Activated CD4-positive, alpha-beta memory T cell treated with anti-CD3 and anti-CD28 coated beads, Interleukin-2, amount 10 ng/mL, durations not matched to agents 7 days and 5 days (primary cell): ENCODE measurements around the gene JUND. TPM values are rescaled to one million over a fixed set of nuclear protein-coding genes. Genes with fewer than 3 reads are reported as not detected.

ENCODE experiments used
- CTCF ChIA-PET: fragments of 350-600 bp; sonication (Branson Sonifier 250); formaldehyde crosslinking; loops from one replicate; lab custom pipeline; 2021; ENCODE audit warnings: antibody characterized with exemption, inconsistent platforms; lab: Charles Lee
- POLR2A ChIA-PET: fragments of 350-600 bp; sonication (Branson Sonifier 250); formaldehyde crosslinking; loops from one replicate; lab custom pipeline; 2021; ENCODE audit warnings: antibody characterized with exemption; lab: Charles Lee
- DNase-seq: peaks from one replicate; pipeline ENCODE4 v3.0.0-alpha.2; 2020
- H3K27ac Mint-ChIP-seq: one replicate; pipeline ENCODE4 v1.8.0; 2021; ENCODE audit warnings: mild to moderate bottlenecking, mixed read lengths
- H3K27me3 Mint-ChIP-seq: one replicate; pipeline ENCODE4 v1.8.0; 2021; ENCODE audit warnings: mixed read lengths
- H3K36me3 Mint-ChIP-seq: one replicate; pipeline ENCODE4 v1.8.0; 2021; ENCODE audit warnings: low read depth, mixed read lengths
- H3K4me1 Mint-ChIP-seq: one replicate; pipeline ENCODE4 v1.8.0; 2021; ENCODE audit warnings: mixed read lengths
- H3K4me3 Mint-ChIP-seq: one replicate; pipeline ENCODE4 v1.8.0; 2021; ENCODE audit warnings: mild to moderate bottlenecking, mixed read lengths
- H3K9me3 Mint-ChIP-seq: one replicate; pipeline ENCODE4 v1.8.0; 2021; ENCODE audit warnings: mixed read lengths
- total RNA-seq, 2 experiments: library from RNA; stranded (reverse); gene quantifications; one replicate each; pipeline ENCODE4 v1.2.3, GENCODE V29; 2021

JUND gene
- total RNA-seq, 2 experiments from 2014 or later, result 390 to 402 TPM

DNA sequence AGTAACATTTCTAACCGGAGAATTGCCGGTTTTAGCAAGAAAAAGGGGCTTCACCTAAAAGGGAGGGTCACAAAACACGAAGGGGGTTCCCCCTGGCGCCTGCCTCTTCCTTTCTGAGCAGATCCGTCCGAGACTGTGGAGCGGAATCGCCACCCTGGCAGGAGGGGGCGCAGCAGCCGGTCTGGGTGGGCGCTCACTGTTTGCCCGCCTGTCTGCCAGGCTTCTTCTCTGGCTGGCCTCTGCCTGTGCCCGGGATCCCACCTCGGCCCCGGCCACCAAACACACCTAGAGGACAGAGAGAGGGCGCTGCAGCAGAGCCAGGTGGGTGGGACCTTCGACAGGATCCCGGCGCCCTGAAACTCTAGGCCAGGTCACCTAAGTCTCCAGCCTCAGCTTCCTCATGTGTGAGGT is 25.9 kb upstream of the JUND start:
- peak overlapping the region; percentile 93 for H3K4me3 Mint-ChIP-seq
- peak; percentile 37 for DNase-seq
- H3K4me1 Mint-ChIP-seq, result peaks cover 48% of the 10 kb centered on the region
- H3K27me3 Mint-ChIP-seq, result no peaks in the 10 kb centered on the region
- no peaks in the 10 kb centered on the region for H3K9me3 Mint-ChIP-seq
- ChIA-PET CTCF (interaction anchor here (0.5 to 3.4 kb wide), 7 partner anchors 13 to 103 kb away, joined by 3 to 46 read pairs (median 3); partner anchors contain the start of gene JUND), POLR2A (interaction anchor here (0.8 to 25.3 kb wide), 7 partner anchors 12 to 111 kb away, joined by 3 to 1184 read pairs (median 7); partner anchors contain the start of genes IQCN, JUND, LSM4 and SSBP4)
- peaks cover 60% of the 10 kb centered on the region for H3K36me3 Mint-ChIP-seq
- peak overlapping the region; percentile 94 for H3K27ac Mint-ChIP-seq

DNA sequence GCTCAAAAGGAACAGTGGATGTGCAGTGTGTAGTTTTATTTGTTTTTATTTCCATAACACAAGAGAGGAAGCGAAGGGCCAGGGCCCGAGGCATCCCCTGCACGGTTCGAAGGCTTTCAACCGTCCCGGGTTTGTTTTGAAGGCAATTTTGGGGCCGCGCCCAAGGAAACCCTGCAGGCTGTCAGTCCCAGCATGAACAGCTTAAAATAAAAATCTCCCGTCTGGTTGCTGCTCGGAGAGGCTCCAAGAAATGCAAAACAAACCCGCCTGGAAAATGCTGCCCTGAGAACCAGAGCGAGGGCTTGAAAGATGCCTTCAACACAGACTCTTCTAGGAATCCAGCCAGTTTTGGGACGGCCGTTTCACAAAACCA is 25.5 kb upstream of the JUND start:
- Mint-ChIP-seq H3K4me1 (peaks cover 51% of the 10 kb centered on the region), H3K36me3 (peaks cover 60% of the 10 kb centered on the region), H3K9me3 (no peaks in the 10 kb centered on the region), H3K27me3 (no peaks in the 10 kb centered on the region), H3K4me3 (peak overlapping the region; percentile 93), H3K27ac (peak overlapping the region; percentile 94)
- ChIA-PET CTCF (interaction anchor here (0.5 to 3.4 kb wide), 7 partner anchors 14 to 104 kb away, joined by 3 to 46 read pairs (median 3); partner anchors contain the start of gene JUND), POLR2A (interaction anchor here (0.8 to 25.3 kb wide), 7 partner anchors 12 to 112 kb away, joined by 3 to 1184 read pairs (median 7); partner anchors contain the start of genes IQCN, JUND, LSM4 and SSBP4)
- DNase-seq, result peak; percentile 41

DNA sequence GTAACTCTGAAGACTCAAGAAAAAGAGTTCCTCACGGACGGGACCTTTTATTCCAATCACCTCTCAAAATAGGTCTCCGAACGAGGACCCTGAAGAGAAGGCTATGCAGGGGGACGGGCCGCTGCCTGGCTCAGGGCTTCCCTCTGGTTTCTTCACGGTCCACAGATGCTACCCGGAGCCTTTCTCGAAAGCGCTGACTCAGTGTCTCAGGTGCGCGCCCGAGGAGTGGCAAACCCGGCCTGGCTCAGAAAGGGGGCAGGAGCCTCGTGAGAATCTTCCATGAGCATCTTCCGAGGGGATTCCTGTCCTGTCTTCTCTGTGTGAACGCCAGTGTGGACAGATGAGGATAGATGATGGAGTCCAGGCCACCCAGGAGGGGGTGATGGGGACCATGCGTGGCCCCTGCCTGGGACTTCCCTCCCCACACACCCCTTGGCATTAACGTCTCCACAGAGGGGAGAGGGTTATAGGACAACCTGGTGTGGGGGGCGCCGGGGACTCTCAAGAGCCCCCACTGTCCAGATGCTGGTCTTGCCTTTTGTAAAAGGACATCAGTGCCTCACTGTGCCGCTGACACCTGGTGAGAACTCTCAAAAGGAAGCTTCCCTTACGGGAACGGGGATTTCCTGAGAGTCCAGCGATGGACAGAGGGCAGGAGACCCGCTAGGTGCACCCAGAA is 24.9 kb upstream of the JUND start:
- DNase-seq, result no peak
- Mint-ChIP-seq H3K27ac (peak overlapping the region; percentile 94), H3K4me1 (peaks cover 52% of the 10 kb centered on the region), H3K9me3 (no peaks in the 10 kb centered on the region), H3K27me3 (no peaks in the 10 kb centered on the region), H3K36me3 (peaks cover 60% of the 10 kb centered on the region), H3K4me3 (peak overlapping the region; percentile 93)
- ChIA-PET POLR2A (interaction anchor here (0.8 to 25.3 kb wide), 11 partner anchors 10 to 112 kb away, joined by 3 to 1184 read pairs (median 8); partner anchors contain the start of genes IQCN, JUND, LSM4 and SSBP4), CTCF (interaction anchor here (0.5 to 6.7 kb wide), 8 partner anchors 14 to 104 kb away, joined by 3 to 261 read pairs (median 4); partner anchors contain the start of gene JUND)

GRCh38 chr19:18304458-18305310 is 23.3 kb upstream of the JUND start:
- CTCF ChIA-PET, result interaction anchor here (0.6 to 6.7 kb wide), 13 partner anchors 10 to 130 kb away, joined by 3 to 261 read pairs (median 4); partner anchors contain the start of genes IQCN, JUND and LSM4
- Mint-ChIP-seq H3K9me3 (no peaks in the 10 kb centered on the region), H3K36me3 (peaks cover 47% of the 10 kb centered on the region), H3K27me3 (no peaks in the 10 kb centered on the region), H3K27ac (peak overlapping the region; percentile 94), H3K4me3 (peak overlapping the region; percentile 93), H3K4me1 (peaks cover 53% of the 10 kb centered on the region)
- POLR2A ChIA-PET, result interaction anchor here (0.6 to 12.9 kb wide), 17 partner anchors 8 to 216 kb away, joined by 3 to 709 read pairs (median 5); partner anchors contain the start of genes JUND, LSM4, MPV17L2 and SSBP4
- DNase-seq, result peak; percentile 86

DNA sequence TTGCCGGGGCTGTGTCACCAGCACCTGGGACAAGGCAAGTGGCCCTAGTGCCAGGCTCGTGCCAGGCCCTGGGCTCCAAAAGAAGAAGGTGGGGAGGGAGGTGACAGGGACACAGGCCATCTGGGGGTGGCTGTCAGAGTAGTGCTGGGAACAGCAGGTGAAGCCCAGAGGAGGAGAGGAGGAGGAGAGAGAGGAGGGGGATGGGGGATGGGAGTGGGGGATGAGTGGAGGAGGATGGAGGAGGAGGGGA is 22.7 kb upstream of the JUND start:
- Mint-ChIP-seq H3K4me1 (peaks cover 55% of the 10 kb centered on the region), H3K27ac (peak overlapping the region; percentile 94), H3K4me3 (peak overlapping the region; percentile 93), H3K9me3 (no peaks in the 10 kb centered on the region), H3K36me3 (peaks cover 49% of the 10 kb centered on the region), H3K27me3 (no peaks in the 10 kb centered on the region)
- peak; percentile 36 for DNase-seq
- CTCF ChIA-PET, result interaction anchor here (0.9 to 6.7 kb wide), 10 partner anchors 10 to 130 kb away, joined by 3 to 261 read pairs (median 12); partner anchors contain the start of genes IQCN, JUND and LSM4
- POLR2A ChIA-PET, result interaction anchor here (0.8 to 12.9 kb wide), 12 partner anchors 12 to 125 kb away, joined by 3 to 709 read pairs (median 9); partner anchors contain the start of genes JUND, LSM4, MPV17L2 and SSBP4

DNA sequence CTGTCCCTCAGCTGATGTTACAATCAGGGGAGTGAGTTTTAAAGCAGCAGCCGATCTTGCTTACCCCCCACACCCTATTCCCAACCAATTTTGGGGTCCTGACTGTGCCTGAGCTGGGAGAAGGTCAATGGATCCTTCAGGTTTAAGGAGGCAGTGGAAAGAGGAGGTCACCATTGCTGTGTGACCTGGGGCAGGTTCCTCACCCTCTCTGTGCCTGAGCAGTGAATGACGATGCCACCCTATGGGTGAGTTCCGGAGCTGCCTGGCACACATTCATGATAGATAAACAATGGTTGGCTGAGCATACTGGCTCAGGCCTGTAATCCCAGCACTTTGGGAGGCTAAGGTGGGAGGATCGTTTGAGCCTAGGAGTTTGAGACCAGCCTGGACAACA is 20.3 kb upstream of the JUND start:
- H3K36me3 Mint-ChIP-seq, result peaks cover 46% of the 10 kb centered on the region
- H3K9me3 Mint-ChIP-seq, result no peaks in the 10 kb centered on the region
- ChIA-PET POLR2A (interaction anchor here (0.9 to 12.9 kb wide), 4 partner anchors 10 to 23 kb away, joined by 3 to 709 read pairs (median 278); partner anchors contain the start of genes JUND and LSM4), CTCF (interaction anchor here (1.2 to 6.7 kb wide), 2 partner anchors 9 to 22 kb away, joined by 5 to 261 read pairs; partner anchors contain the start of gene JUND)
- H3K4me1 Mint-ChIP-seq, result peaks cover 63% of the 10 kb centered on the region
- peak overlapping the region; percentile 24 for H3K4me3 Mint-ChIP-seq
- peak overlapping the region; percentile 61 for H3K27ac Mint-ChIP-seq
- H3K27me3 Mint-ChIP-seq, result no peaks in the 10 kb centered on the region
- DNase-seq, result no peak

GRCh38 chr19:18300930-18301717 is 19.7 kb upstream of the JUND start:
- CTCF ChIA-PET, result interaction anchor here (1.2 to 6.7 kb wide), 2 partner anchors 9 to 21 kb away, joined by 5 to 261 read pairs; partner anchors contain the start of gene JUND
- Mint-ChIP-seq H3K27ac (peak overlapping the region; percentile 61), H3K4me1 (peaks cover 61% of the 10 kb centered on the region), H3K9me3 (no peaks in the 10 kb centered on the region), H3K4me3 (peak overlapping the region; percentile 24), H3K36me3 (peaks cover 46% of the 10 kb centered on the region), H3K27me3 (no peaks in the 10 kb centered on the region)
- no peak for DNase-seq
- POLR2A ChIA-PET, result interaction anchor here (0.9 to 12.9 kb wide), 4 partner anchors 9 to 22 kb away, joined by 3 to 709 read pairs (median 278); partner anchors contain the start of genes JUND and LSM4

DNA sequence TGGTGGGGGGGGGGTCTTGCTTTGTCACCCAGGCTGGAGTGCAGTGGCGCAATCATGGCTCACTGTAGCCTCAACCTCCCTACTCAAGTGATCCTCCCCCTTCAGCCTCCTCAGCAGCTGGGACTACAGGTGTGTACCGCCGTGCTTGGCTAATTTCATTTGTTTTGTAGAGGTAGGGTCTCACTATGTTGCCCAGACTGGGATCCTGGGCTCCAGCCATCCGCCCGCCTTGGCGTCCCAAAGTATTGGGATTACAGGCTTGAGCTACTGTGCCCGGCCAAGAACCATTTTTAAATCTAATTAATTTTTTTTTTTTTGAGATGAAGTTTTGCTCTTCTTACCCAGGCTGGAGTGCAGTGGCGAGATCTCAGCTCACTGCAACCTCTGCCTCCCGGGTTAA is 18.2 kb upstream of the JUND start:
- CTCF ChIA-PET, result interaction anchor here (0.8 to 6.7 kb wide), 3 partner anchors 20 to 29 kb away, joined by 3 to 261 read pairs (median 5); partner anchors contain the start of gene JUND
- no peak for DNase-seq
- Mint-ChIP-seq H3K4me1 (peaks cover 62% of the 10 kb centered on the region), H3K27me3 (no peaks in the 10 kb centered on the region), H3K4me3 (no peak overlapping the region), H3K27ac (peak overlapping the region; percentile 21), H3K36me3 (peaks cover 44% of the 10 kb centered on the region), H3K9me3 (no peaks in the 10 kb centered on the region)
- POLR2A ChIA-PET, result interaction anchor here (1.0 to 10.4 kb wide), 2 partner anchors 18 to 20 kb away, joined by 3 to 709 read pairs; partner anchors contain the start of gene JUND

- Mint-ChIP-seq H3K4me1 (peaks cover 69% of the 10 kb centered on the region), H3K36me3 (peaks cover 41% of the 10 kb centered on the region), H3K4me3 (no peak overlapping the region), H3K9me3 (no peaks in the 10 kb centered on the region), H3K27me3 (no peaks in the 10 kb centered on the region), H3K27ac (peak overlapping the region; percentile 71)
- ChIA-PET CTCF (interaction anchor here (2.0 to 3.2 kb wide), 2 partner anchors 20 to 30 kb away, joined by 5 to 20 read pairs; no protein-coding TSS in a partner anchor), POLR2A (interaction anchor here (0.9 to 10.4 kb wide), 2 partner anchors 19 to 24 kb away, joined by 4 to 709 read pairs; partner anchors contain the start of genes JUND and LSM4)
- DNase-seq, result no peak
These were observed 17.2 kb upstream of the JUND start for GRCh38 chr19:18298601-18299000.

DNA sequence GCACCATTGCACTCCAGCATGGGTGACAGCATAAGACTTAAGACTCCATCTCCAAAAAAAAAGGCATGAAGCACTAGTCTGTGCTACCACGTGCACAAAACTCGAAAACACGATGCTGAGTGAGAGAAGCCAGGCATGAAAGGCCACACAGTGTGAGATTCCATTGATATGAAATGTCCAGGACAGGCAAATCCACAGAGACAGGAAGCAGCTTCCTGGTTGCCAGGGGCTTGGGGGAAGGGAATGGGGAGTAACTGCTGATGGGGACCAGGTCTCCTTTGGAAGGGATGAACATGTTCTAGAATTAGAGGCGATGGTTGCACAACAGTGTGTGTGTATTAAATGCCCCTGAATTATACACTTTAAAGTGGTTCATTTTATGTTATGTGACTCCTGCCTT is 15.9 kb upstream of the JUND start:
- H3K27me3 Mint-ChIP-seq, result no peaks in the 10 kb centered on the region
- peak overlapping the region; percentile 49 for H3K27ac Mint-ChIP-seq
- peaks cover 70% of the 10 kb centered on the region for H3K4me1 Mint-ChIP-seq
- H3K36me3 Mint-ChIP-seq, result peaks cover 43% of the 10 kb centered on the region
- CTCF ChIA-PET, result interaction anchor here (3.2 kb wide), 1 partner anchor 18 kb away, joined by 20 read pairs; no protein-coding TSS in a partner anchor
- no peak overlapping the region for H3K4me3 Mint-ChIP-seq
- DNase-seq, result no peak
- no peaks in the 10 kb centered on the region for H3K9me3 Mint-ChIP-seq
- POLR2A ChIA-PET, result interaction anchor here (1.6 to 10.4 kb wide), 2 partner anchors 18 to 25 kb away, joined by 4 to 709 read pairs; partner anchors contain the start of gene JUND

DNA sequence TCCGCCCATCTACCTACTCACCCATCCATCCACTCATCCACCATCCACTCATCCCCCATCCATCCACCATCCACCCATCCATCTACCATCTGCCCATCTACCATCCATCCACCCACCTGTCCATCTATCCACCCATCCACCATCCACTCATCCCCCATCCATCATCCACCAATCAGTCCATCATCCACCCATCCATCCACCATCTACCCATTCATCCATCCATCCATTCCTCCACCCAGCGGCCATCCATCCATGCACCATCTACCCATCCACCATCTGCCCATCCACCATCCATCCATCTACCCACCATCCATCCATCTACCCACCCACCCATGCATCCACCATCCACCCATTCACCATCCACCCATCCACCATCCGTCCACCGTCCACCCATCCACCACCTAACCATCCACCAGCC is 13.6 kb upstream of the JUND start:
- ChIA-PET POLR2A (interaction anchor here (6.6 to 7.0 kb wide), 3 partner anchors 8 to 24 kb away, joined by 174 to 691 read pairs (median 221); partner anchors contain the start of genes JUND and LSM4), CTCF (interaction anchor here (1.0 to 6.5 kb wide), 2 partner anchors 9 to 15 kb away, joined by 3 to 176 read pairs; partner anchors contain the start of gene JUND)
- no peaks in the 10 kb centered on the region for H3K27me3 Mint-ChIP-seq
- DNase-seq, result no peak
- peak overlapping the region; percentile 97 for H3K27ac Mint-ChIP-seq
- H3K36me3 Mint-ChIP-seq, result peaks cover 42% of the 10 kb centered on the region
- peak overlapping the region; percentile 96 for H3K4me3 Mint-ChIP-seq
- no peaks in the 10 kb centered on the region for H3K9me3 Mint-ChIP-seq
- peaks cover 75% of the 10 kb centered on the region for H3K4me1 Mint-ChIP-seq
